Osteocyte (in vitro differentiated cells): ENCODE data around the gene HSPA2. TPM values are rescaled to one million over a fixed set of nuclear protein-coding genes. Genes with fewer than 3 reads are reported as not detected.
"Not testable (repeated sequence)": the region's sequence is repeated elsewhere in the genome, so short reads cannot be mapped to it uniquely, and the experiment has no call there.

Source experiments
- DNase-seq: peaks from one replicate; pipeline ENCODE4 v3.0.0; 2021; ENCODE audit warnings: mixed read lengths; ENCODE audit not compliant: unreplicated experiment; ENCODE audit errors: extremely low spot score
- H3K27ac Mint-ChIP-seq: one replicate; pipeline ENCODE4 v1.8.0; 2021; ENCODE audit warnings: mild to moderate bottlenecking, mixed read lengths; ENCODE audit not compliant: unreplicated experiment
- H3K27me3 Mint-ChIP-seq: one replicate; pipeline ENCODE4 v1.8.0; 2021; ENCODE audit warnings: mixed read lengths; ENCODE audit not compliant: unreplicated experiment
- H3K36me3 Mint-ChIP-seq: one replicate; pipeline ENCODE4 v1.8.0; 2021; ENCODE audit warnings: mixed read lengths; ENCODE audit not compliant: unreplicated experiment
- H3K4me1 Mint-ChIP-seq: one replicate; pipeline ENCODE4 v1.8.0; 2021; ENCODE audit warnings: mixed read lengths; ENCODE audit not compliant: unreplicated experiment
- H3K4me3 Mint-ChIP-seq: one replicate; pipeline ENCODE4 v1.8.0; 2021; ENCODE audit warnings: mild to moderate bottlenecking, moderate library complexity, mixed read lengths; ENCODE audit not compliant: unreplicated experiment
- H3K9me3 Mint-ChIP-seq: one replicate; pipeline ENCODE4 v1.8.0; 2021; ENCODE audit warnings: mixed read lengths; ENCODE audit not compliant: unreplicated experiment
- total RNA-seq: library from RNA; stranded (reverse); gene quantifications from 2 replicates; pipeline ENCODE4 v1.2.1, GENCODE V29; 2021
- TF ChIP-seq, protein P1 (sequence below): fragments of 200-600 bp; sonication (generic); IDR thresholded peaks from 2 replicates; pipeline ENCODE4 v1.5.0; 2021; ENCODE audit warnings: antibody characterized with exemption, mild to moderate bottlenecking, moderate library complexity

The HSPA2 gene
- total RNA-seq, 1 donor from 2014 or later, result 2.1 TPM

DNA sequence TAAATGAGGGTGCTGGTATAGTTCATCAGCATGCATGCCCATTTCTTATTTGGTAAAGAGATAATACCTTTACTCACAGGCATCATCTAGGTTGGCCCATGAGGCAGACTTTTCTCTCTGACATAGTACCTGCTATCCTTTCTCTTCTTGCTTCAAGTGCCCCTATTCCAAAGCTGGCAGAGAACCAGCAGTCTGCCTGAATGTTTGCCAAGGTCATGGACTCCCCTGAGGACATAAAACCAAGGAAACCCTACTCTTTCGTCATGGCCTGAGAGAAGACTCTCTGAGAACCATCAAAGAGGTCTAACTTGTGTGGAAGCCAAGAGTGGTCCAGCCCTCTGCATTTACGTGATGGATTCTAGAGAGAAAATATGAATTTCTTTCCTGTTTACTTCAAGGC, 21.1 kb downstream of the HSPA2 start:
- TF ChIP-seq, protein P1, sequence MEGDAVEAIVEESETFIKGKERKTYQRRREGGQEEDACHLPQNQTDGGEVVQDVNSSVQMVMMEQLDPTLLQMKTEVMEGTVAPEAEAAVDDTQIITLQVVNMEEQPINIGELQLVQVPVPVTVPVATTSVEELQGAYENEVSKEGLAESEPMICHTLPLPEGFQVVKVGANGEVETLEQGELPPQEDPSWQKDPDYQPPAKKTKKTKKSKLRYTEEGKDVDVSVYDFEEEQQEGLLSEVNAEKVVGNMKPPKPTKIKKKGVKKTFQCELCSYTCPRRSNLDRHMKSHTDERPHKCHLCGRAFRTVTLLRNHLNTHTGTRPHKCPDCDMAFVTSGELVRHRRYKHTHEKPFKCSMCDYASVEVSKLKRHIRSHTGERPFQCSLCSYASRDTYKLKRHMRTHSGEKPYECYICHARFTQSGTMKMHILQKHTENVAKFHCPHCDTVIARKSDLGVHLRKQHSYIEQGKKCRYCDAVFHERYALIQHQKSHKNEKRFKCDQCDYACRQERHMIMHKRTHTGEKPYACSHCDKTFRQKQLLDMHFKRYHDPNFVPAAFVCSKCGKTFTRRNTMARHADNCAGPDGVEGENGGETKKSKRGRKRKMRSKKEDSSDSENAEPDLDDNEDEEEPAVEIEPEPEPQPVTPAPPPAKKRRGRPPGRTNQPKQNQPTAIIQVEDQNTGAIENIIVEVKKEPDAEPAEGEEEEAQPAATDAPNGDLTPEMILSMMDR, result no peak
- Mint-ChIP-seq H3K4me3 (no peak overlapping the region), H3K9me3 (no peaks in the 10 kb centered on the region)

DNA sequence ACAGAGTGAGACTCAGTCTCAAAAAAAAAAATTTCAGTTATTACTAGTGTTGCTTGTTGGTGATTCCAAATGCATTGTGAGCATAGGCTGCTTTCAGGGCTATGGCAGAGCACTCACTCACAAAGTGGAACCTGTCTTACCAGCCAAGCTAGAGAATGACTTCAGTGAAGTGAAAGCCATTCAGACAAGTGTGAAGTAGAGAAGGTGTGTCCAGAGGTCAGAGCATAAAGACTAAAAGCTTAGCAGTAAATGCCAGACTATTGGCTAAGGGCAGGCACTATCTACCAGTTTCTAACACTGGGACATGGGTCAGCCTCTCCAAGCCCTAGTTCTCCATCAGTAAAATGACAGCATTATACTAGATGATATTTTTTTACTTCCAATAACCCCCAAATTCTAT, 21.9 kb downstream of the HSPA2 start:
- Mint-ChIP-seq H3K4me3 (no peak overlapping the region), H3K36me3 (no peaks in the 10 kb centered on the region), H3K9me3 (no peaks in the 10 kb centered on the region), H3K4me1 (peaks cover 23% of the 10 kb centered on the region), H3K27me3 (no peaks in the 10 kb centered on the region), H3K27ac (no peak overlapping the region)
- no peak for DNase-seq
- TF ChIP-seq, protein P1, result no peak

More for the DNA sequence above, 21.1 kb downstream of the HSPA2 start:
- H3K27me3 Mint-ChIP-seq, result no peaks in the 10 kb centered on the region
- no peak overlapping the region for H3K27ac Mint-ChIP-seq
- peaks cover 15% of the 10 kb centered on the region for H3K4me1 Mint-ChIP-seq
- peak; percentile 27 for DNase-seq
- H3K36me3 Mint-ChIP-seq, result no peaks in the 10 kb centered on the region

DNA sequence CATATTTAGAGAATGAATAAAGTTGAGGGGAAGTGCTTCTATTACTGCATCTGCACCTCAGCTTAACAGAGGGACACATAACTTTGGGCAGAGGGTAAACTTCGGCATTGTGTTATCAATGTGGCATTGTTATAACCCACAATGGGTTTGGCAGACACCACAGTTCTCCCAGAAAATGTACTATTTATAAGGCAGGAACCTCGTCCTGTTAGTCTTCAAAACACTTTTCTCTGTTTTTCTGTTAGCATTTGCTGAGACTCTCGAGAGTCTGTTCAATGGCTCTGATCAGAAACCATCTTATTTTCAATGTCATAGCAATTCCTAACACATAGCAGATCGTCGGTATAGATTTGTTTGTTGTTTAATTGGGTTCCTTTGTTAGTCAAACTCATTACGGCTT, 23.2 kb downstream of the HSPA2 start:
- no peaks in the 10 kb centered on the region for H3K9me3 Mint-ChIP-seq
- H3K27me3 Mint-ChIP-seq, result no peaks in the 10 kb centered on the region
- TF ChIP-seq, protein P1, result no peak
- H3K27ac Mint-ChIP-seq, result no peak overlapping the region
- no peak overlapping the region for H3K4me3 Mint-ChIP-seq
- H3K36me3 Mint-ChIP-seq, result no peaks in the 10 kb centered on the region
- peaks cover 33% of the 10 kb centered on the region for H3K4me1 Mint-ChIP-seq
- DNase-seq, result no peak

DNA sequence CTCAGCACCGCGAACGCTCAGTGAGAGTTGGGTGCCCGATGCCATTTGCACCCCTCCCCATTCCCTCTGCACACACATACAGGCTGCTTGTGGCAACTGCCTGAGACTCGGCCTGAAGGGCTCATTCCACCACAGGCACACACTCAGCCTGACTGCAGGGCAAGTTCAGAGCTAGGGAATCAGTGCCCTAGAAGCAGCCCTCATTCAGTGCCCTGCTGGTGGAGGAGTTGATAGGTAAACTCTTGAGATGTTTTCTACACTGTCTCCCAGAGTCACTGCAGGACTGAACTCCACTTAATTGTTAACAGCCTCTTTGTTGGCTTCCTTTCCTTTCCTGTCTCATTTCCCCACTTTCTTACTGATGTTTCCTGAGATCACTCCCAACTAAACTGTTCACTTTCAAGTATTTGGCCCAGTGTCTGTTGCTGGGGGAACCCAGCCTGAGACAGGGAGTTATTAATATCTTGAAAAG, 26.1 kb downstream of the HSPA2 start:
- Mint-ChIP-seq H3K27ac (peak overlapping the region; percentile 88), H3K36me3 (no peaks in the 10 kb centered on the region), H3K27me3 (no peaks in the 10 kb centered on the region)

DNA sequence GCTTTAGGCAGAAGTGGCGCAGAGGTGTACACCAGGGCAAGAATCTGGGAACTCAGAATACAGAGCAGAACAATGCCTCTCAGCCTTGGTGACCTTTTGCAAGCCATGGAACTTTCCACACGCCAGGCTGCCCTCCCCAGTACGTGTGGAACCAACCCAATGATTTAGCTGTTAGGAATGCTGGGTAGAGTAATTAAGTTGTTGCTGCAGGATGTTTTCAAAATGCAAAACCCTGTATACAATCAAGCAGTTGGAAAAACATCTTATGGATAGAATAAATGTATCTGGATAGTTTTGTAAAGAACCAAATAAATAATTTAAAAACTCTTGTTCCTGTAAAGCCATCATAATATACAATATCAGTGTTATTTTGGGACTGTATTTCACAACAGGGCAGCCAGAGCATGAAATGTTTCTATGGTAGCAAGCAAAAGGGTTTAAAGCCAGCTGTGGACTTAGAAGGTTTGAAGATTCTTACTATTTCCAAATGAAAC, 28.6 kb downstream of the HSPA2 start:
- no peak for DNase-seq
- H3K9me3 Mint-ChIP-seq, result no peaks in the 10 kb centered on the region
- H3K4me3 Mint-ChIP-seq, result no peak overlapping the region
- TF ChIP-seq, protein P1, result no peak
- peaks cover 53% of the 10 kb centered on the region for H3K4me1 Mint-ChIP-seq
- H3K36me3 Mint-ChIP-seq, result no peaks in the 10 kb centered on the region
- H3K27ac Mint-ChIP-seq, result peak overlapping the region; percentile 73
- H3K27me3 Mint-ChIP-seq, result no peaks in the 10 kb centered on the region

More for the DNA sequence above, 26.1 kb downstream of the HSPA2 start:
- DNase-seq, result peak; percentile 70
- Mint-ChIP-seq H3K4me3 (no peak overlapping the region), H3K4me1 (peaks cover 40% of the 10 kb centered on the region), H3K9me3 (no peaks in the 10 kb centered on the region)
- TF ChIP-seq, protein P1, result no peak

DNA sequence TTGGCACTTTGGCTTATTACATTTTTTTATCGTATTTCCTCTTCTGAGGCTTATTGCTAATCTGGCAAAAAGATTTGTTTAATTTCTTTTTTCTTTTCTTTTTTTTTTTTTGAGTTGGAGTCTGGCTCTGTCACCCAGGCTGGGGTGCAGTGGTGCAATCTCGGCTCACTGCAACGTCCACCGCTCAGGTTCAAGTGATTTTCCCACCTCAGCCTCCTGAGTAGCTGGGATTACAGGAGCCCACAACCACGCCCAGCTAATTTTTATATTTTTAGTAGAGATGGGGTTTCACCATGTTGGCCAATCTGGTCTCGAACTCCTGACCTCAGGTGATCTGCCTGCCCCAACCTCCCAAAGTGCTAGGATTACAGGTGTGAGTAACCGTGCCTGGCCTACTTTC, 29.1 kb downstream of the HSPA2 start:
- not testable (repeated sequence) for H3K9me3 Mint-ChIP-seq, H3K4me3 Mint-ChIP-seq, H3K27me3 Mint-ChIP-seq, H3K36me3 Mint-ChIP-seq, DNase-seq
- Mint-ChIP-seq H3K27ac (peak overlapping the region; percentile 73), H3K4me1 (peaks cover 57% of the 10 kb centered on the region)
